NB4 (cell line): Measurements from ENCODE around the gene ZBTB4.

Source experiments
- CTCF ChIP-seq: IDR thresholded peaks from one replicate; pipeline ENCODE4 v1.5.1; 2012; ENCODE audit warnings: low read depth, low read length
- POLR2A ChIP-seq: IDR thresholded peaks from 2 replicates; pipeline ENCODE4 v1.6.1; 2011; ENCODE audit warnings: mild to moderate bottlenecking; ENCODE audit not compliant: insufficient read length; ENCODE audit errors: extremely low read depth

DNA sequence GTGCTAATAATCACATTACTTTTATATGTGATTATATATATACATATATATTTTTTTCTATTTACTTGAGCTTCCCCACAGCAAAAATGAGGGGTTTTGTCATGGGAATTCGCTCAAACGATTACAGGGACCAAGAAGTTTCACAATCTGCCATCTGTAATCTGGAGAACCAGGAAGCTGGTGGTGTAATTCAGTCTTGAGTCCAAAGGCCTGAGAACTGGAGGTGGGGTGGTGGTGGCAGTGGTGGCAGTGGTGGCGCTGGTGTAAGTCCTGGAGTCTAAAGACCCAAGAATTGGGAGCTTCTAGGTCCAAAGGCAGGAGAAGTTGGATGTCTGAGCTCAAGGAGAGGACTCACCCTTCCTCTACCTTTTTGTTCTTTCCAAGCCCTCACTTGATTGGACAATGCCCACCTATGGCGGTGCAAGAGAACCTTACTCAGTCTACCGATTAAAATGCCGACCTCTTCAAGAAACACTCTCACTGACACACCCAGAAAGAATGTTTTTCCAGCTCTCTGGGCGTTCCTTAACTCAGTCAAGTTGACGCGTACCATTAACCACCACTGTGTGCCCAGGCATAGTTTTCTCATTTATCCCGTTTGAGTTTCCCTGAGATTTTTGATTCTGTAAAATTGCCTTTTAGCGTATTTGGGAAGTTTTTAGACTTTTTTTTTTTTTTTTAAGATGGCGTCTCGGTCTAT, 36.6 kb upstream of the ZBTB4 start:
- TF ChIP-seq CTCF (no peak), POLR2A (no peak)
